ENCODE data around the gene C2orf72. TPM values are rescaled to one million over a fixed set of nuclear protein-coding genes. Genes with fewer than 3 reads are reported as not detected.
"Not testable (repeated sequence)": the region's sequence is repeated elsewhere in the genome, so short reads cannot be mapped to it uniquely, and the experiment has no call there.

Gene C2orf72
- total RNA-seq, 4 donors from 2014 or later = 2.6 to 9.0 (median 5.8) TPM

GRCh38 chr2:231058761-231059550 is 21.6 kb downstream of the C2orf72 start:
- WGBS = 76% methylated on average over 4 of the region's 4 CpGs
- DNase-seq (ENCODE audit: low spot score in 2 of 2) = no peak
- Histone ChIP-seq H3K4me3 (no peak overlapping the region), H3K9me3 (no peaks in the 10 kb centered on the region), H3K27me3 (no peaks in the 10 kb centered on the region), H3K36me3 (peaks cover 17% of the 10 kb centered on the region), H3K27ac (no peak overlapping the region), H3K4me1 (peaks cover 27% of the 10 kb centered on the region)
- no peak for TF ChIP-seq EP300 (IDR thresholded peaks at IDR 0.05)
- TF ChIP-seq CTCF (IDR thresholded peaks at IDR 0.05) = no peak
- TF ChIP-seq POLR2A (IDR thresholded peaks at IDR 0.05) = no peak
- no peak for TF ChIP-seq POLR2AphosphoS5 (IDR thresholded peaks at IDR 0.05)

GRCh38 chr2:231059756-231060155 is 22.4 kb downstream of the C2orf72 start:
- TF ChIP-seq EP300 (IDR thresholded peaks at IDR 0.05) (no peak), CTCF (IDR thresholded peaks at IDR 0.05) (no peak), POLR2A (IDR thresholded peaks at IDR 0.05) (no peak), POLR2AphosphoS5 (IDR thresholded peaks at IDR 0.05) (no peak)

GRCh38 chr2:231062776-231063175 is 25.5 kb downstream of the C2orf72 start:
- Histone ChIP-seq H3K9me3 (no peaks in the 10 kb centered on the region), H3K27ac (no peak overlapping the region), H3K27me3 (no peaks in the 10 kb centered on the region), H3K36me3 (peaks cover 50% of the 10 kb centered on the region), H3K4me3 (no peak overlapping the region), H3K4me1 (peaks cover 23% of the 10 kb centered on the region)
- TF ChIP-seq POLR2A (IDR thresholded peaks at IDR 0.05) = no peak
- TF ChIP-seq POLR2AphosphoS5 (IDR thresholded peaks at IDR 0.05) = no peak
- TF ChIP-seq EP300 (IDR thresholded peaks at IDR 0.05) = no peak
- no peak for TF ChIP-seq CTCF (IDR thresholded peaks at IDR 0.05)
- 86% methylated on average over 3 of the region's 3 CpGs for WGBS
- no peak for DNase-seq (ENCODE audit: low spot score in 2 of 2)

More at GRCh38 chr2:231059756-231060155, 22.4 kb downstream of the C2orf72 start:
- Histone ChIP-seq H3K4me1 (peaks cover 27% of the 10 kb centered on the region), H3K27ac (no peak overlapping the region), H3K27me3 (no peaks in the 10 kb centered on the region), H3K9me3 (no peaks in the 10 kb centered on the region), H3K4me3 (no peak overlapping the region), H3K36me3 (peaks cover 25% of the 10 kb centered on the region)
- DNase-seq (ENCODE audit: low spot score in 2 of 2) = no peak
- 83% methylated on average over 2 of the region's 2 CpGs for WGBS

GRCh38 chr2:231063347-231063746 is 26.0 kb downstream of the C2orf72 start:
- no peak overlapping the region for H3K27ac ChIP-seq
- peaks cover 18% of the 10 kb centered on the region for H3K4me1 ChIP-seq
- no peaks in the 10 kb centered on the region for H3K27me3 ChIP-seq
- peaks cover 55% of the 10 kb centered on the region for H3K36me3 ChIP-seq
- no peak overlapping the region for H3K4me3 ChIP-seq
- TF ChIP-seq EP300 (IDR thresholded peaks at IDR 0.05) (no peak), POLR2A (IDR thresholded peaks at IDR 0.05) (no peak), POLR2AphosphoS5 (IDR thresholded peaks at IDR 0.05) (no peak), CTCF (IDR thresholded peaks at IDR 0.05) (no peak)
- 94% methylated on average over 1 of the region's 1 CpG for WGBS
- DNase-seq (ENCODE audit: low spot score in 2 of 2) = no peak
- no peaks in the 10 kb centered on the region for H3K9me3 ChIP-seq

- peaks cover 77% of the 10 kb centered on the region for H3K36me3 ChIP-seq
Observed at GRCh38 chr2:231065966-231066365, 28.6 kb downstream of the C2orf72 start.

GRCh38 chr2:231067531-231067930 is 30.2 kb downstream of the C2orf72 start:
- H3K36me3 ChIP-seq = peaks cover 88% of the 10 kb centered on the region
- 87% methylated on average over 8 of the region's 8 CpGs for WGBS
- not testable (repeated sequence) for H3K27me3 ChIP-seq; DNase-seq (ENCODE audit: low spot score in 2 of 2); H3K4me3 ChIP-seq; H3K27ac ChIP-seq; H3K4me1 ChIP-seq; H3K9me3 ChIP-seq

More at GRCh38 chr2:231065966-231066365, 28.6 kb downstream of the C2orf72 start:
- Histone ChIP-seq H3K4me3 (no peak overlapping the region), H3K27ac (no peak overlapping the region), H3K27me3 (no peaks in the 10 kb centered on the region), H3K9me3 (no peaks in the 10 kb centered on the region), H3K4me1 (no peaks in the 10 kb centered on the region)
- no peak for DNase-seq (ENCODE audit: low spot score in 2 of 2)
- TF ChIP-seq CTCF (IDR thresholded peaks at IDR 0.05) (no peak), EP300 (IDR thresholded peaks at IDR 0.05) (no peak), POLR2AphosphoS5 (IDR thresholded peaks at IDR 0.05) (no peak), POLR2A (IDR thresholded peaks at IDR 0.05) (no peak)
- 96% methylated on average over 1 of the region's 1 CpG for WGBS

Data from suprapubic skin (tissue), 4 donors.